Testis (tissue), 2 donors: ENCODE data around the gene SWSAP1.

ENCODE experiments used
- POLR2A ChIP-seq: fragments of 450-650 bp; IDR thresholded peaks from one replicate; pipeline ENCODE4 v1.6.1; 2017; ENCODE audit warnings: antibody characterized with exemption, mild to moderate bottlenecking, moderate library complexity
- TF ChIP-seq, protein P1 (sequence below), 3 experiments: fragments of 450-650 bp in 2 of 3; fragments of 200-600 bp in 1 of 3; sonication (generic) in 1 of 3; IDR thresholded peaks; one replicate each; pipeline ENCODE4 v1.5.1; 2016 to 2019; ENCODE audit warnings: antibody characterized with exemption in 3 of 3, mild to moderate bottlenecking in 2 of 3, moderate library complexity in 1 of 3

DNA sequence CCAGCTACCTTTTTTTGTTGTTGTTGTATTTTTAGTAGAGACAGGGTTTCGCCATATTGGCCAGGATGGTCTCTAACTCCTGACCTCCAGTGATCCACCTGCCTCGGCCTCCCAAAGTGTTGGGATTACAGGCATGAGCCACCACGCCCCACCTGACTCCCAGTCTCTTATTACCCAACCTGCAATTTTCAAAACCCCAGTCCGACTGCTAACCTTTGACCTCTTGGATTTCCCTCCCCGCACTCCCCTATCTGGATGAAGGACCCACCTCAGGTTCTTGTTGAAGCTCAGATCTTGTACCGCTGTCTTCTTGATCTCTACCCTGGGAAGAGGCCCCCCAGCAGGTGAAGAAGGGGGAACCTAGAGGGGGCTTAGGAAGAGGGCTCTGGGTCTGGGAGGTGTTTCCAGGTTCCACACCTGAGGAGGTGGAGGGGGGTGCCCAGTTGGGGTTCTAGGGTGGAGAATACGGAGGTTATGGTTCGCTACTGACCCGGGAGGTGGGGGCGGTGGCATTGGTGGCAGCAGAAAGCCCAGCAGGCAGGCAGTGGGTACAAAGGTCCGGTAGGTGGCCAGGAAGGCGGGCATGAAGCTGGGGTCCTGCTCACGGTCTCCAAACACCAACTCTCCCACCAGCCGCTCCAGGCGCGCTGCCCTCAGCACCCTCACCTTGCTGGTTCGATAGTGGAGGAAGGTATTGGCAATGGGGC is 42.0 kb downstream of the SWSAP1 start:
- TF ChIP-seq, protein P1, sequence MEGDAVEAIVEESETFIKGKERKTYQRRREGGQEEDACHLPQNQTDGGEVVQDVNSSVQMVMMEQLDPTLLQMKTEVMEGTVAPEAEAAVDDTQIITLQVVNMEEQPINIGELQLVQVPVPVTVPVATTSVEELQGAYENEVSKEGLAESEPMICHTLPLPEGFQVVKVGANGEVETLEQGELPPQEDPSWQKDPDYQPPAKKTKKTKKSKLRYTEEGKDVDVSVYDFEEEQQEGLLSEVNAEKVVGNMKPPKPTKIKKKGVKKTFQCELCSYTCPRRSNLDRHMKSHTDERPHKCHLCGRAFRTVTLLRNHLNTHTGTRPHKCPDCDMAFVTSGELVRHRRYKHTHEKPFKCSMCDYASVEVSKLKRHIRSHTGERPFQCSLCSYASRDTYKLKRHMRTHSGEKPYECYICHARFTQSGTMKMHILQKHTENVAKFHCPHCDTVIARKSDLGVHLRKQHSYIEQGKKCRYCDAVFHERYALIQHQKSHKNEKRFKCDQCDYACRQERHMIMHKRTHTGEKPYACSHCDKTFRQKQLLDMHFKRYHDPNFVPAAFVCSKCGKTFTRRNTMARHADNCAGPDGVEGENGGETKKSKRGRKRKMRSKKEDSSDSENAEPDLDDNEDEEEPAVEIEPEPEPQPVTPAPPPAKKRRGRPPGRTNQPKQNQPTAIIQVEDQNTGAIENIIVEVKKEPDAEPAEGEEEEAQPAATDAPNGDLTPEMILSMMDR (IDR thresholded peaks at IDR 0.05), result no peak
- TF ChIP-seq POLR2A, result no peak
